Head of caudate nucleus (tissue), 42 donors: ENCODE measurements around the gene CCNL2.
A peak's percentile ranks its signal among the peaks of the same experiment; 100 is the strongest.

ENCODE experiments used
- DNase-seq, 42 donors: peaks; one replicate each; pipeline versions ENCODE4 v3.0.0 to v3.0.0-alpha.2; 2020 to 2021; ENCODE audit warnings: mixed read lengths in 7 of 42
- intact Hi-C: fragments of 100-400 bp; cut with DNase I; formaldehyde crosslinking; loops from one replicate; pipeline ENCODE4 v1.15.0; 2022

The CCNL2 gene

GRCh38 chr1:1340185-1340584 lies 59.0 kb downstream of the CCNL2 start:
- intact Hi-C loops: no loop called here
- peak in 38 of 42 donors; percentile 47 to 89 (median 70) for DNase-seq

- no peak for DNase-seq
- intact Hi-C loops: no loop called here
Observed at GRCh38 chr1:1338278-1338677, 60.9 kb downstream of the CCNL2 start.

DNA sequence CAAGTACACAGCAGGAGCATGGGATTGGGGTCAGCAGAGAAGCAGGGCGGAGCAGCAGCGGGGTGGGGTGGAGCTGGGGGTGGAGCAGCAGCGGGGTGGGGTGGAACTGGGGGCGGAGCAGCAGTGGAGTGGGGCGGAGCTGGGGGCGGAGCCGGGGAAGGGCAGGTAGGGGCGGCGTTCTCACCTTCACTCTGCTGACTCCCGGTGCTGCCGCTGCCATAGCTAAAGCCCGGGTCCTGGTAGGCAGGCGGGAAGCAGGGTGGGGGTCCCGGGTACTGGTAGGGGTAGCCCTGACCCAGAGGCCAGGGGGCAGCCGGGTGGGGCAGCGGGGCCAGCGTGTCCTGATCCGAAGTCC lies 61.4 kb downstream of the CCNL2 start:
- intact Hi-C loops: no loop called here
- peak in 10 of 42 donors; percentile 30 to 63 (median 42) for DNase-seq

GRCh38 chr1:1336931-1337792 lies 62.0 kb downstream of the CCNL2 start:
- intact Hi-C loops: no loop called here
- DNase-seq: no peak

DNA sequence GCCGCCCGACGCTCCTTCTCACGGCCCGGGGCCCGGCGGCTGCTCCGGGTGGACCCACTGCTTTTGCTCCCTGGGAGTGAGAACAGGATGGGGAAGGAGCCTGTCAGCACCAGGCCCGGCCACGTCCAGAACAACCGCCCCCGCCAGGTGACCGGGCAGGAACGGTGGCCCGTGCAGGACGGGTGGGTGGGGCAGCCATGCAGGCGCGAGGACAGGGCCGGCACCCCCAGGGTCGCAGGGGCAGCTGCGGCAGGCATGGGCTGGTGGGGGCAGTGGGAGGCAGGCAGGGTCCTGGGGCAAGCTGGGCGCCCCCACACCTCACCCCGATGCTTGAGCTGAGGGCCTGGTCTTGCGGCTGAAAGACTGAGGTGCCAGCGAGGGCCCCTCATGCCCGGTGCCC lies 62.7 kb downstream of the CCNL2 start:
- intact Hi-C loops: no loop called here
- DNase-seq: no peak

GRCh38 chr1:1335792-1336248 lies 63.3 kb downstream of the CCNL2 start:
- no peak for DNase-seq
- intact Hi-C loops: no loop called here
